Umbilical cord (tissue), 2 donors: Measurements from ENCODE around the gene IL31RA. TPM values are rescaled to one million over a fixed set of nuclear protein-coding genes. Genes with fewer than 3 reads are reported as not detected.

Source experiments
- DNase-seq: peaks from one replicate; pipeline ENCODE4 v3.0.0-alpha.2; 2015; ENCODE audit warnings: low spot score
- total RNA-seq: library from RNA; depleted of rRNA; stranded (reverse); fragments of >200 nt; gene quantifications from one replicate; pipeline ENCODE4 v1.2.3, GENCODE V29; 2014; ENCODE audit warnings: low replicate concordance; ENCODE audit not compliant: insufficient read depth

IL31RA gene
- total RNA-seq, 1 donor from 2014 or later = 0.48 TPM

DNA sequence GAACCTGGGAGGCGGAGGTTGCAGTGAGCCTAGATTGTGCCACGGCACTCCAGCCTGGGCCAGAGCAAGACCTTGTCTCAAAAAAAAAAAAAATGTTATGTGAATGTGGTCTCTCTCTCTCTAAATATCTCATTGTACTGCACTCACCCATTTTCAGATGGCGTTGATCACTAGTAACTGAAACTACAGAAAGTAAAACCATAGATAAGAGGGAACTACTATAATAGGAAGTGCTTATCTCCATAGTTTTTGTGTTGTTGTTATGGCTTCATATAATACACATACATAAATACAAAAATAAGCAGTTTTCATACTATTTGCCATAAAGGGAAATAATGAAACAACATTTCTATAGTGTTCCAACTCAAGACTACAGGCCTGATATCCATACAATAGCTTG is 9.1 kb downstream of the IL31RA start:
- no peak for DNase-seq

GRCh38 chr5:55860709-55861108 is 9.6 kb downstream of the IL31RA start:
- no peak for DNase-seq

DNA sequence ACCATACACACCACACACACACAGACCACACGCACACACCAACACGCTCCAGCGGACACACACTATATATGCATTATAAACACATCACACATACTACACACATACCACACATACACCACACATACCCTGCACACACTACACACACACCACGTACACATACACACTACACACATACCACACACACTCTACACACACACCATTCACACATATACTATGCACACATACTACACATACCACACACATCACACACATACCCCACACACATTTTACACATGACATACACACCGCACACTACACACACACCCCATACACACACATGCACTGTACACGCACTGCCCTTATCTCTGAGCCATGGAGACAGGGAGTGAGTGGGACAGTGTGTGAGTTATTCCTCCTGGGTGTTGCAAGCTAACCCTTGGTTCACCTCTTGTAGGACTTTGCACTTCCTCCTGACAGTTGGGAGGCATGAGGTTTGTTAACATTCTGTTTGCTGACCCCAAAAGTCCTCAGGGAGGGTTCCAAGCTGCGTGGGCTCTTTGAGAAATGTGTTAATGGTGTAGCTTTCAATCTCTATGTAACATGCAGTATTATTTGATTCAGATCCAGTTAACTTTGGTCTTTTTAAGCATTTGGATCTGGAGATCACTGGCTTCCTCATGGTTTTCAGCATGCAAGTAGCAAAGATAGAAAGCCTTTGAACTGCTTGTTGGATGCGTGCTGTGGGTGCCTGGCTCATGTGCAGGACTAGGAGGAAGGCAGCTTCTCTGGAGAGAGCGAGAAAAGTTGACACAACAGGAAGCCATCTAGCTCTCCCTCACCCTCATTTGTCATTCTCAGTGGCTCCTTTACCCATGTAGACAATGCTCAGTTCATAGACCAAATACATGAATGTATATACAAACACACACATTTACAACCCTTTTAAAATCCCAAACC is 13.7 kb downstream of the IL31RA start:
- no peak for DNase-seq

DNA sequence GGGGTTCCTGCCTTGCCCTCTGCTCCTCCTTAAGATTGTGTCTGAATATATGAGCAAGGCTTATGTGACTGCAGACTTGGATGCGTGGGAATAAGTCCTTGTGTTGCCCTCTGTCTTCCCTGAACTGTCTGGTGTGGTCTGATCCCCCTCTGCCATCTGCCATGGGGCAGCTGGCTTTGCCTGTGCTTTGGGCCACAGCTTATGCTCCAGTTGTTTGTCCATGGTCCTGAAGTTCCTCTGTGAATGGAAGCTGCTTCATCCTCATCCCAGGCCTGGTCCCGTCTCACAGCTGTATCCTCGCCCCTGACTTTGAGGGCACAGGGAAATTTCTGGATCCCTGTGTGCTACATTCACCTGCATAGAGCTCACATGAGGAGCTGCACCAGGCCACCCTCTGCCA is 14.7 kb downstream of the IL31RA start:
- peak; percentile 10 for DNase-seq

- DNase-seq = no peak
Measured at GRCh38 chr5:55866485-55866884, 15.3 kb downstream of the IL31RA start.

DNA sequence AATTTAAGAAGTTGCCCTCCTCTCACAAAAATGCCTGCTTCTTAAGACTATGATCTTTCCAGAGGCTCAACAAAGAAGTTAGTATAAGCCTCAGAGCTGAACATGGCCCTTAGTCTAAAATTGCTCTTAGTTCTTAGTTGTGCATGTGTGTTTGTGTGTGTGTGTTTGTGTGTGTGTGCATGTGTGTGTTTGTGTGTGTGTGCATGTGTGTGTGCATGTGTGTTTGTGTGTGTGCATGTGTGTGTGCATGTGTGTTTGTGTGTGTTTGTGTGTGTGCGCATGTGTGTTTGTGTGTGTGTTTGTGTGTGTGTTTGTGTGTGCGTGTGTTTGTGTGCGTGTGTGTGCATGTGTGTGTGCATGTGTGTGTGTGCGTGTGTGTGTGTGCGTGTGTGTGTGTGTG is 15.8 kb downstream of the IL31RA start:
- DNase-seq = no peak

DNA sequence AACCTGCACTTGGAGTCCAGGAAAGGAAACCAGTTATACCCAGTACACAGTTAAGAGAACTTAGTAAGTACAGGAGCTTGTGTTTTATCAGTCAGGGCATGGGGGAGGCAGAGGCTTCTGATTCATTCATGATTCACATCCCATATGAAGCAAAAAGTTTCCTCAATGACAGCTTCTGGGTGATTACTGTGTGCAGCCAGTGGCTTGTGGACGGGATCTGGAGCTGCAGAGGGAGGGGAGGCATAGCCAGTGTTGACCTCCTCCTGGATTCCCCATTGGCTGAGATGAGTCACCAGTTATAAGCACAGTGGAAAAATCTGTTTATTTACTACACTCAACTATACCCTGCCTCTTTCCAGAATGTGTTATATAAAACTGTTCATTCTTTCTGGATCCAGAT is 17.7 kb downstream of the IL31RA start:
- DNase-seq = peak; percentile 87

- no peak for DNase-seq
Measured at GRCh38 chr5:55869847-55870246, 18.7 kb downstream of the IL31RA start.

DNA sequence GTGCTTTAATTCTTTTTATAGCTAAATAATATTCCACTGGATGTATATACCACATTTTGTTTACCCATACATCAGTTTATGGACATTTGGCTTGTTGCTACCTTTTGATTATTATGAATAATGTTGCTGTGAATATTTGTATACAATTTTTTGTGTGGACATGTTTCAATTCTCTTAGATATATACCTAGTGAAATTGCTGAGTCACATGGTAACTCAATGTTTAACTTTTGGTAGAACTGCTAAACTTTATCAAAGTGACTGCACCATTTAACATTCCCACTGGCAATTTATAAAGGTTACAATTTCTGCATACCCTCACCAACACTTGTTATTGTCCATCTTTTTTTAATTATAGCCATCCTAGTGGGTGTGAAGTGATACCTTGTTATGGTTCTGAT is 22.1 kb downstream of the IL31RA start:
- no peak for DNase-seq

DNA sequence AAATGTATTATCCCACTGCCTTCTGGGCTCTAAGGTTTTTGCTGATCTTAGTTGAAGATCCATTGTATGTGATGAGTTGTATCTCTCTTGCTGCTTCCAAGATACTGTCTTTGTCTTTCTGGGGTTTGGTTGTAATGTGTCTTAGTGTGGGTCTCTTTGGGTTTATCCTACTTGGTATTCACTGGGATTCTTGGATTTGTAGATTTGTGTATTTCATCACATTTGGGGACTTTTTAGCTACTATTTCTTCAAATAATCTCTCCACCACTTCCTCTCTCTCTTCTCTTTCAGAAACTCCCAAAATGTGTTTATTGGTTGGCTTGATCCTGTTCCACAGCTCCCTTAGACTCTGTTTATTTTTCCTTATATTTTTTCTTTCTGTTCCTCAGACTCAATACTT is 26.5 kb downstream of the IL31RA start:
- DNase-seq = no peak

DNA sequence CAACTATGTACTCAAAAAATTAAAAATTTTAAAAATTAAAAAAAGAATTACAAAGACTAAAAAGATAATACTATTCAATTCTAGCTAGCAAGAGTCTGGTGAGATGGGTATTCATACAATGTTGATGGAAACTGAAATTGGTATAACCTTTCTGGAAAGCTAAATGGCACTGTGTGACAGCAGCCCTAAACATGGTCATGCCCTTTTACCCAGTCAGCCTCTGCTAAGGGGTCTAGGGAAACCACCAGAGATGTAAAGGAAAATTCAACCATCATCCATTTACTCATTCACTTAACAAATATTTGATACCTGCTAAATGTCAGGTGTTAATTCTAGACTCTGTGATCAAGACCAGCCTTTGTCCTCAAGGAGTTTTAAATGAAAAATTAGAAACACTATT is 29.3 kb downstream of the IL31RA start:
- no peak for DNase-seq

DNA sequence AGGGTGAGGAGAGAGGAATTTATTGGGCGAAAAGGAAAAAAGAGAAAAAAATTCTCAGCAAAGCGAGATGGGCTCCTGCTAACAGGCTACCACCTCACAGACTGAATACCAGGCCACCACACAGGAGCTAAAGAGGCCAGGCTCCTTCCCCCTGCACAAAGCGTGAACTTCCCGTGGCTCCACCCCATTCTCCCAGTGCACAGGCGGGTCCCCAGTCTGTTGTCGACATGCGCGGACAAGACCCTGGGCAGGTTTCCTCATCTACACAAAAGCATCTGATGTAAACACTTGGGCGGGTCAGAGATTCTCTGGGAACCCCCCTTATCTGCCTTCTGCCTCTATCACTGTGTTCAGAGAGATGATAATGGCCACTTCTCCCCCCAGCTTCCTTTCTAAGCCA is 34.2 kb downstream of the IL31RA start:
- no peak for DNase-seq

GRCh38 chr5:55888205-55888604 is 37.0 kb downstream of the IL31RA start:
- no peak for DNase-seq

- DNase-seq = no peak
Measured at GRCh38 chr5:55892479-55892878, 41.3 kb downstream of the IL31RA start.

DNA sequence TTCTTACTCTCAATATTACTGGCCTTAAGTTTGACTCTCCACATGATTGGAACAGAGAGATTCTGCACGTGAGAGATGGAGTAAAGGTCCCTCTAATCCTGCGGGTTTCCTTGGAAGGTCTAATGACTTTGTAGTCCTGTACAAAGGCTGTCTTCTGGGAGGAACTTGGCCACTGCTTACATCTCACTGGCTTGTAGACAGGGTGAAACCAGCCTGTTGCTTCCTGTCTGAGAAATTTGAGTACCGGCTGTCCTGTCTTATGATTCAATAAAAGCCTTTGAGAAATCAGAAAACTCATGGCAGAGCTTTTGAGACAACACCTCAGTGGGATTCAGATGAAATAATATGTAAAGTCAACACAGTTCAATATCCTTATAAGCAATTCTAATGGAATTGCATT is 43.0 kb downstream of the IL31RA start:
- DNase-seq = no peak

GRCh38 chr5:55895346-55895745 is 44.2 kb downstream of the IL31RA start:
- no peak for DNase-seq

- no peak for DNase-seq
Measured at GRCh38 chr5:55896238-55896637, 45.1 kb downstream of the IL31RA start.

DNA sequence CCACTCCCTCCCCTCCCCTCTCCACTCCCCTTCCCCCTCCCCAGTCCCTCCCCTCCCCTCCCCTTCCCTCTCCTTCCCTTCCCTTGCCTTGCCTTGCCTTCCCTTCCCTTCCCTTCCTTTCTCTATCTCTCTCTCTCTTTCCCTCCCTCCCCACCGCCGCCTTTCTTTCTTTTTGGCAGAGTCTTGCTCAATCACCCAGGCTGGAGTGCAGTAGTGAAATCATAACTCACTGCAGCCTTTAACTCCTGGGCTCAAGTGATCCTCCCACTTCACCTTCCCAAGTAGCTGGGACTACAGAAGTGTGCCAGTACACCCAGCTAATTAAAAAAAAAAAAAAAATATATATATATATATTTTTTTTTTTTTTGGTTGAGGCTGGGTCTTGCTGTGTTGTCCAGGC is 45.5 kb downstream of the IL31RA start:
- no peak for DNase-seq

- DNase-seq = no peak
Measured at GRCh38 chr5:55897206-55897894, 46.2 kb downstream of the IL31RA start.

DNA sequence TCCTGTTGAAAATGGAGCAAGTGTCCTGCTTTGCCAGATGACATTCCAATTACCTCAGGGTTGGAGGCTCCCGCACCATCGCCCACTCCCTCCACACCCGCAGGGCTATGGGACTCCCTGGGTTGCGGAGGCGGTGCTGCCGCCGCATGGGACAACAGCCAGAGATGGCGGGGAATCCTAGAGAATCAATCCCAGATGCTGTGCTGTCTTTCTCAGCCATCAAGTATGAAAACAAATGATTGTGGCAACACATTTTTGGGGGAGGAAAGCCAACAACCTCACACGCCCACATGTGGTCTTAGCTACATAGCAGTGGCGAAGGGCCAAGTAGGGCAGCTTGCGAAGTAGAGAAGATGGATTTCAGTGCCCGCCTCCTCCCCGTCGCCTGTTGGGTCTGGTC is 46.7 kb downstream of the IL31RA start:
- peak; percentile 28 for DNase-seq

GRCh38 chr5:55899344-55899743 is 48.2 kb downstream of the IL31RA start:
- no peak for DNase-seq

- DNase-seq = no peak
Measured at GRCh38 chr5:55900068-55900467, 48.9 kb downstream of the IL31RA start.

GRCh38 chr5:55900776-55901175 is 49.6 kb downstream of the IL31RA start:
- DNase-seq = no peak
